H9 (cell line): ENCODE measurements around the gene ITPR1. TPM values are rescaled to one million over a fixed set of nuclear protein-coding genes. Genes with fewer than 3 reads are reported as not detected.
A peak's percentile ranks its signal among the peaks of the same experiment; 100 is the strongest.

Experiments used
- DNase-seq: peaks from one replicate; pipeline ENCODE4 v3.0.0-alpha.2; 2017
- H2AFZ ChIP-seq: one replicate; pipeline ENCODE4 v1.6.1; 2013; ENCODE audit warnings: mild to moderate bottlenecking, low read length, control low read depth, moderate library complexity
- H2AK5ac ChIP-seq: 2 replicates; pipeline ENCODE4 v1.6.1; 2013; ENCODE audit warnings: low read length, control low read depth, mixed read lengths; ENCODE audit not compliant: insufficient read length
- H2BK120ac ChIP-seq: one replicate; pipeline ENCODE4 v1.6.1; 2013; ENCODE audit warnings: low read depth, mild to moderate bottlenecking, low read length, control low read depth, inconsistent platforms; ENCODE audit not compliant: poor library complexity, severe bottlenecking
- H2BK12ac ChIP-seq: 2 replicates; pipeline ENCODE4 v1.6.1; 2013; ENCODE audit warnings: low read length, control low read depth, mixed read lengths, low read depth; ENCODE audit not compliant: insufficient read length
- H2BK15ac ChIP-seq: 2 replicates; pipeline ENCODE4 v1.6.1; 2013; ENCODE audit warnings: low read depth, low read length, control low read depth
- H2BK20ac ChIP-seq: one replicate; pipeline ENCODE4 v1.6.1; 2013; ENCODE audit warnings: low read depth, mild to moderate bottlenecking, low read length, control low read depth, inconsistent platforms; ENCODE audit not compliant: poor library complexity, severe bottlenecking
- H2BK5ac ChIP-seq: 2 replicates; pipeline ENCODE4 v1.6.1; 2013; ENCODE audit warnings: low read length, control low read depth, mixed read lengths; ENCODE audit not compliant: insufficient read length
- H3K14ac ChIP-seq: 2 replicates; pipeline ENCODE4 v1.6.1; 2013; ENCODE audit warnings: low read length, control low read depth; ENCODE audit not compliant: insufficient read depth
- H3K18ac ChIP-seq: 2 replicates; pipeline ENCODE4 v1.6.1; 2013; ENCODE audit warnings: low read depth, mild to moderate bottlenecking, mixed read lengths, low read length, control low read depth; ENCODE audit not compliant: insufficient read length
- H3K23ac ChIP-seq: 2 replicates; pipeline ENCODE4 v1.6.1; 2013; ENCODE audit warnings: low read length, control low read depth, mixed read lengths, low read depth; ENCODE audit not compliant: insufficient read length
- H3K23me2 ChIP-seq: 2 replicates; pipeline ENCODE4 v1.6.1; 2013; ENCODE audit warnings: low read depth, mild to moderate bottlenecking, mixed read lengths, low read length, control low read depth; ENCODE audit not compliant: insufficient read length, poor library complexity, severe bottlenecking
- H3K27ac ChIP-seq: 2 replicates; pipeline ENCODE4 v1.5.1; 2013; ENCODE audit warnings: low read length, control low read depth, mixed read lengths, low read depth; ENCODE audit not compliant: insufficient read length
- H3K27me3 ChIP-seq: 2 replicates; pipeline ENCODE4 v1.6.1; 2013; ENCODE audit warnings: low read length, control low read depth, inconsistent platforms; ENCODE audit not compliant: insufficient read depth
- H3K4ac ChIP-seq: 2 replicates; pipeline ENCODE4 v1.6.1; 2013; ENCODE audit warnings: low read depth, mild to moderate bottlenecking, control low read depth, inconsistent platforms, low read length, moderate library complexity
- H3K4me1 ChIP-seq: 2 replicates; pipeline ENCODE4 v1.6.1; 2013; ENCODE audit warnings: low read length, control low read depth, inconsistent platforms; ENCODE audit not compliant: insufficient read depth
- H3K4me2 ChIP-seq: 2 replicates; pipeline ENCODE4 v1.6.1; 2013; ENCODE audit warnings: low read length, control low read depth, mixed read lengths; ENCODE audit not compliant: insufficient read length, insufficient read depth
- H3K56ac ChIP-seq: 2 replicates; pipeline ENCODE4 v1.6.1; 2013; ENCODE audit warnings: low read depth, mild to moderate bottlenecking, mixed read lengths, low read length, control low read depth; ENCODE audit not compliant: insufficient read length
- H3K79me1 ChIP-seq: 2 replicates; pipeline ENCODE4 v1.6.1; 2013; ENCODE audit warnings: low read depth, mild to moderate bottlenecking, moderate library complexity, low read length, control low read depth, inconsistent platforms; ENCODE audit not compliant: insufficient read depth, poor library complexity, severe bottlenecking
- H3K79me2 ChIP-seq: 2 replicates; pipeline ENCODE4 v1.6.1; 2013; ENCODE audit warnings: low read length, control low read depth, inconsistent platforms; ENCODE audit not compliant: insufficient read depth
- H3K9ac ChIP-seq: 2 replicates; pipeline ENCODE4 v1.6.1; 2013; ENCODE audit warnings: low read length, control low read depth, mixed read lengths; ENCODE audit not compliant: insufficient read length; ENCODE audit errors: extremely low read depth
- H3K9me3 ChIP-seq: one replicate; pipeline ENCODE4 v1.6.1; 2013; ENCODE audit warnings: low read depth, low read length, inconsistent platforms; ENCODE audit not compliant: control insufficient read depth
- H3T11ph ChIP-seq: one replicate; pipeline ENCODE4 v1.6.1; 2013; ENCODE audit warnings: mild to moderate bottlenecking, low read length, control low read depth, inconsistent platforms
- H4K20me1 ChIP-seq: one replicate; pipeline ENCODE4 v1.6.1; 2013; ENCODE audit not compliant: control insufficient read depth, insufficient read length, insufficient read depth
- H4K5ac ChIP-seq: 2 replicates; pipeline ENCODE4 v1.6.1; 2013; ENCODE audit warnings: low read depth, mild to moderate bottlenecking, mixed read lengths, low read length, control low read depth; ENCODE audit not compliant: insufficient read length
- H4K8ac ChIP-seq: replicated peaks from 2 replicates; pipeline ENCODE4 v1.6.1; 2013; ENCODE audit warnings: low read length, control low read depth, mixed read lengths, low read depth; ENCODE audit not compliant: insufficient read length
- H4K91ac ChIP-seq: 2 replicates; pipeline ENCODE4 v1.6.1; 2013; ENCODE audit warnings: low read depth, mild to moderate bottlenecking, moderate library complexity, mixed read lengths, low read length, control low read depth; ENCODE audit not compliant: insufficient read length
- H3K27ac Mint-ChIP-seq, 3 experiments: 2 replicates in 2 of 3; 3 replicates in 1 of 3; pipeline ENCODE4 v1.8.0; 2020 to 2021; ENCODE audit warnings: mixed read lengths in 3 of 3, mild to moderate bottlenecking in 1 of 3, moderate library complexity in 1 of 3
- H3K27me3 Mint-ChIP-seq: 2 replicates; pipeline ENCODE4 v1.8.0; 2021; ENCODE audit warnings: low read depth, mild to moderate bottlenecking, moderate library complexity, mixed read lengths
- H3K36me3 Mint-ChIP-seq, 3 experiments: 2 replicates in 2 of 3; 3 replicates in 1 of 3; pipeline ENCODE4 v1.8.0; 2020 to 2021; ENCODE audit warnings: low read depth in 3 of 3, mixed read lengths in 3 of 3; ENCODE audit not compliant: insufficient read depth in 1 of 3
- H3K4me1 Mint-ChIP-seq, 2 experiments: 2 replicates each; pipeline ENCODE4 v1.8.0; 2020; ENCODE audit warnings: mixed read lengths in 2 of 2
- H3K4me3 Mint-ChIP-seq, 2 experiments: 2 replicates in 1 of 2; 3 replicates in 1 of 2; pipeline ENCODE4 v1.8.0; 2020 to 2021; ENCODE audit warnings: mild to moderate bottlenecking in 2 of 2, mixed read lengths in 2 of 2, moderate library complexity in 1 of 2
- H3K9me3 Mint-ChIP-seq, 2 experiments: 2 replicates in 1 of 2; 3 replicates in 1 of 2; pipeline ENCODE4 v1.8.0; 2020; ENCODE audit warnings: mild to moderate bottlenecking in 2 of 2, mixed read lengths in 2 of 2, moderate library complexity in 1 of 2
- CTCF ChIP-seq: fragments of 200-600 bp; sonication (generic); conservative IDR thresholded peaks from 3 replicates; pipeline ENCODE4 v1.8.0; 2021; ENCODE audit warnings: antibody characterized with exemption, mild to moderate bottlenecking
- WGBS: extraction: QIAGEN DNeasy Blood & Tissue Kit; methylation state at CpG from one replicate; pipeline ENCODE4 v1.1.7; 2013; ENCODE audit warnings: missing lambda C conversion rate, low lambda C conversion rate, mixed read lengths; ENCODE audit not compliant: insufficient read length; ENCODE audit errors: extremely low coverage; 5-methylcytosine and 5-hydroxymethylcytosine counted together
- total RNA-seq: library from RNA; stranded (reverse); gene quantifications from 2 replicates; pipeline ENCODE4 v1.2.1, GENCODE V29; 2021

The ITPR1 gene
- total RNA-seq, 1 experiment from 2014 or later: 4.2 TPM

GRCh38 chr3:4532535-4533112 lies 39.5 kb downstream of the ITPR1 start:
- Mint-ChIP-seq H3K36me3 (peaks cover 0 to 3% (median 0%) of the 10 kb centered on the region in 3 experiments; a peak in 3 of 7 replicates), H3K27me3 (no peaks in the 10 kb centered on the region; the same call in 1 of the 2 replicates), H3K4me1 (peaks cover 11 to 23% of the 10 kb centered on the region in 2 experiments), H3K27ac (peak overlapping the region in 1 of 3 experiments; percentile 52; a peak in 2 of 7 replicates), H3K4me3 (no peak overlapping the region), H3K9me3 (peaks cover 2 to 4% of the 10 kb centered on the region in 2 experiments; a peak in 4 of 5 replicates)
- H2AK5ac ChIP-seq: no peak overlapping the region
- H4K91ac ChIP-seq: no peak overlapping the region
- no peak overlapping the region for H3K9ac ChIP-seq
- H3K18ac ChIP-seq: no peak overlapping the region
- no peaks in the 10 kb centered on the region for H3K79me1 ChIP-seq
- TF ChIP-seq CTCF: no peak
- no peak for DNase-seq
- WGBS: no CpG with 5 or more reads among the region's 11 CpGs
- H2BK20ac ChIP-seq: no peak overlapping the region
- no peak overlapping the region for H3K14ac ChIP-seq
- no peak overlapping the region for H3T11ph ChIP-seq
- no peak overlapping the region for H3K56ac ChIP-seq
- H3K23ac ChIP-seq: no peak overlapping the region
- no peak overlapping the region for H3K4ac ChIP-seq
- no peaks in the 10 kb centered on the region for H3K23me2 ChIP-seq
- no peak overlapping the region for H2BK15ac ChIP-seq
- H4K5ac ChIP-seq: no peak overlapping the region
- H3K4me1 ChIP-seq: no peaks in the 10 kb centered on the region; the same call in 1 of the 2 replicates
- H4K8ac ChIP-seq: no peak overlapping the region
- no peaks in the 10 kb centered on the region for H3K27me3 ChIP-seq
- H2BK120ac ChIP-seq: no peak overlapping the region
- H4K20me1 ChIP-seq: no peaks in the 10 kb centered on the region
- no peaks in the 10 kb centered on the region for H3K9me3 ChIP-seq
- no peaks in the 10 kb centered on the region for H3K79me2 ChIP-seq
- no peak overlapping the region for H3K27ac ChIP-seq
- H2BK12ac ChIP-seq: no peak overlapping the region
- no peak overlapping the region for H2AFZ ChIP-seq
- H3K4me2 ChIP-seq: no peak overlapping the region
- no peak overlapping the region for H2BK5ac ChIP-seq
